HEK293 (cell line): Measurements from ENCODE around the gene KIF20B.

Source experiments
- CTCF ChIA-PET: fragments of 350-600 bp; formaldehyde crosslinking; extraction: SDS; loops from one replicate; lab custom pipeline; 2021; ENCODE audit warnings: antibody characterized with exemption; lab: Yijun Ruan, JAX
- POLR2A ChIA-PET: fragments of 300-600 bp; formaldehyde crosslinking; extraction: SDS; loops from one replicate; lab custom pipeline; 2020; ENCODE audit warnings: antibody characterized with exemption, inconsistent platforms; lab: Yijun Ruan, JAX
- H3K27ac ChIP-seq: fragments of 200-500 bp; sonication (Bioruptor generic); 2 replicates; pipeline ENCODE4 v1.5.1; 2014; ENCODE audit warnings: low read depth, low read length, control low read depth, inconsistent platforms; ENCODE audit errors: extremely low read depth
- H3K36me3 ChIP-seq, 2 experiments: fragments of 200-500 bp in 1 of 2; sonication (Bioruptor generic) in 1 of 2; 1 replicate in 1 of 2; 2 replicates in 1 of 2; pipeline ENCODE4 v1.5.1; 2014 to 2017; ENCODE audit warnings: inconsistent platforms in 2 of 2, low read length in 2 of 2; ENCODE audit not compliant: control insufficient read depth in 2 of 2, insufficient read depth in 1 of 2
- H3K4me1 ChIP-seq: fragments of 200-500 bp; sonication (Bioruptor generic); 2 replicates; pipeline ENCODE4 v1.5.1; 2014; ENCODE audit warnings: mild to moderate bottlenecking, low read length, inconsistent platforms; ENCODE audit not compliant: control insufficient read depth, insufficient read depth
- H3K4me3 ChIP-seq: 2 replicates; pipeline ENCODE4 v1.5.1; 2011; ENCODE audit warnings: low read depth, mild to moderate bottlenecking, control low read depth, low read length, moderate library complexity
- H3K9me3 ChIP-seq: fragments of 200-500 bp; sonication (Bioruptor generic); 2 replicates; pipeline ENCODE4 v1.5.1; 2014; ENCODE audit warnings: low read depth, low read length, inconsistent platforms; ENCODE audit not compliant: control insufficient read depth, insufficient read depth
- CTCF ChIP-seq: fragments of 450-650 bp; formaldehyde crosslinking; IDR thresholded peaks from 2 replicates; pipeline ENCODE4 v1.5.1; 2016; ENCODE audit warnings: missing biosample characterization, missing genetic modification characterization
- ELK4 ChIP-seq: IDR thresholded peaks from 2 replicates; pipeline ENCODE4 v1.6.1; 2011; ENCODE audit warnings: mild to moderate bottlenecking, low read depth, low read length, borderline replicate concordance
- FEZF1 ChIP-seq: fragments of 450-650 bp; formaldehyde crosslinking; IDR thresholded peaks from 2 replicates; pipeline ENCODE4 v1.5.1; 2016; ENCODE audit warnings: missing biosample characterization, missing genetic modification characterization
- INSM2 ChIP-seq: fragments of 450-650 bp; formaldehyde crosslinking; IDR thresholded peaks from 2 replicates; pipeline ENCODE4 v1.5.1; 2016; ENCODE audit warnings: missing biosample characterization, missing genetic modification characterization
- OVOL3 ChIP-seq: fragments of 450-650 bp; formaldehyde crosslinking; IDR thresholded peaks from 2 replicates; pipeline ENCODE4 v1.5.1; 2016; ENCODE audit warnings: missing biosample characterization, missing genetic modification characterization
- TRIM28 ChIP-seq: IDR thresholded peaks from 2 replicates; pipeline ENCODE4 v1.6.1; 2011; ENCODE audit warnings: low read length, control low read depth, borderline replicate concordance
- ZBTB11 ChIP-seq: fragments of 450-650 bp; formaldehyde crosslinking; conservative IDR thresholded peaks from 2 replicates; pipeline ENCODE4 v1.5.1; 2016; ENCODE audit warnings: low read depth, missing biosample characterization, missing genetic modification characterization
- ZFP3 ChIP-seq: fragments of 450-650 bp; formaldehyde crosslinking; IDR thresholded peaks from 2 replicates; pipeline ENCODE4 v1.5.1; 2016; ENCODE audit warnings: low read depth, missing biosample characterization, missing genetic modification characterization
- ZNF140 ChIP-seq: fragments of 450-650 bp; formaldehyde crosslinking; IDR thresholded peaks from 2 replicates; pipeline ENCODE4 v1.5.1; 2016; ENCODE audit warnings: missing biosample characterization, missing genetic modification characterization
- ZNF148 ChIP-seq: fragments of 450-650 bp; formaldehyde crosslinking; IDR thresholded peaks from 2 replicates; pipeline ENCODE4 v1.5.0; 2017; ENCODE audit warnings: missing biosample characterization, missing genetic modification characterization, borderline replicate concordance
- ZNF341 ChIP-seq: fragments of 450-650 bp; formaldehyde crosslinking; IDR thresholded peaks from 2 replicates; pipeline ENCODE4; 2016; ENCODE audit warnings: low read depth, missing biosample characterization, missing genetic modification characterization
- ZNF362 ChIP-seq: fragments of 450-650 bp; formaldehyde crosslinking; IDR thresholded peaks from 2 replicates; pipeline ENCODE4 v1.5.1; 2016; ENCODE audit warnings: missing biosample characterization, missing genetic modification characterization
- ZNF394 ChIP-seq: fragments of 450-650 bp; formaldehyde crosslinking; IDR thresholded peaks from 2 replicates; pipeline ENCODE4 v1.5.1; 2016; ENCODE audit warnings: missing biosample characterization, missing genetic modification characterization, mild to moderate bottlenecking, moderate library complexity, borderline replicate concordance
- ZNF530 ChIP-seq: fragments of 450-650 bp; formaldehyde crosslinking; IDR thresholded peaks from 2 replicates; pipeline ENCODE4 v1.5.1; 2016; ENCODE audit warnings: low read depth, missing biosample characterization, missing genetic modification characterization
- ZNF585B ChIP-seq: fragments of 450-650 bp; formaldehyde crosslinking; IDR thresholded peaks from 2 replicates; pipeline ENCODE4 v1.5.1; 2016; ENCODE audit warnings: missing biosample characterization, missing genetic modification characterization
- ZNF791 ChIP-seq: fragments of 450-650 bp; formaldehyde crosslinking; IDR thresholded peaks from 2 replicates; pipeline ENCODE4 v1.5.1; 2016; ENCODE audit warnings: missing biosample characterization, missing genetic modification characterization

KIF20B gene

GRCh38 chr10:89693176-89693575 lies 8.2 kb upstream of the KIF20B start (continued):
- no peak for TF ChIP-seq ZNF148 (tag by site-specific recombination)

GRCh38 chr10:89695307-89695706 lies 6.1 kb upstream of the KIF20B start:
- TF ChIP-seq TRIM28 (no peak), ELK4 (no peak)
- Histone ChIP-seq H3K27ac (no peak overlapping the region), H3K4me3 (no peak overlapping the region), H3K4me1 (no peaks in the 10 kb centered on the region), H3K9me3 (no peaks in the 10 kb centered on the region), H3K36me3 (no peaks in the 10 kb centered on the region; a peak in 1 of 3 replicates)
- CTCF ChIA-PET = no interaction called here
- POLR2A ChIA-PET = no interaction called here

- ChIA-PET POLR2A (no interaction called here), CTCF (no interaction called here)
- no peak overlapping the region for H3K27ac ChIP-seq
- peaks cover under 1% of the 10 kb centered on the region; the same call in 1 of the 2 replicates for H3K4me1 ChIP-seq
- no peak for TF ChIP-seq ZFP3 (tag by site-specific recombination)
- no peaks in the 10 kb centered on the region; a peak in 1 of 3 replicates for H3K36me3 ChIP-seq
- H3K9me3 ChIP-seq = no peaks in the 10 kb centered on the region
- H3K4me3 ChIP-seq = no peak overlapping the region
These were observed 3.4 kb upstream of the KIF20B start for GRCh38 chr10:89697946-89698345.

GRCh38 chr10:89699581-89700064 lies 1.8 kb upstream of the KIF20B start:
- ChIA-PET POLR2A (no interaction called here), CTCF (no interaction called here)
- Histone ChIP-seq H3K4me3 (no peak overlapping the region), H3K9me3 (no peaks in the 10 kb centered on the region), H3K36me3 (no peaks in the 10 kb centered on the region; a peak in 1 of 3 replicates), H3K4me1 (peaks cover 6% of the 10 kb centered on the region), H3K27ac (no peak overlapping the region)
- TF ChIP-seq FEZF1 (tag by site-specific recombination) (no peak), ZNF140 (tag by site-specific recombination) (no peak), OVOL3 (tag by site-specific recombination) (no peak), INSM2 (tag by site-specific recombination) (no peak), ZBTB11 (no peak), CTCF (tag by site-specific recombination) (no peak), ZNF585B (tag by site-specific recombination) (no peak), ZNF362 (tag by site-specific recombination) (no peak), ZNF341 (tag by site-specific recombination) (no peak), ZNF530 (tag by site-specific recombination) (no peak), TRIM28 (no peak), ZNF791 (no peak), ZNF394 (no peak)
